ENCODE data around the gene C6orf136.

- no peak for TF ChIP-seq EZH2 (IDR thresholded peaks at IDR 0.05; ENCODE audit: insufficient read depth, poor library complexity, severe bottlenecking)
- no peak for TF ChIP-seq EZH2phosphoT487 (IDR thresholded peaks at IDR 0.05; ENCODE audit: insufficient read depth, low read depth)
Observed at GRCh38 chr6:30700340-30700739, 53.4 kb downstream of the C6orf136 start.
